HCT116 (cell line): Measurements from ENCODE around the gene TRDMT1. TPM values are rescaled to one million over a fixed set of nuclear protein-coding genes. Genes with fewer than 3 reads are reported as not detected.

Experiments used
- ATAC-seq: fragments of 200-7000 bp; cut with Tn5 transposase; 2 replicates; pipeline ENCODE4 v1.9.1; 2020; ENCODE audit warnings: mild to moderate bottlenecking, moderate library complexity
- BruUV-seq: library from RNA; stranded (reverse); fragments of 400-500 nt; replicated peaks from 2 replicates; lab custom pipeline; 2021; lab: Mats Ljungman, UMichigan
- CTCF ChIA-PET: fragments of 300-600 bp; sonication (Branson Sonifier 250); formaldehyde crosslinking; loops from one replicate; lab custom pipeline; 2021; ENCODE audit warnings: antibody characterized with exemption; lab: Charles Lee
- POLR2A ChIA-PET: fragments of 300-600, 350-600 bp; sonication (Branson Sonifier 250); formaldehyde crosslinking; loops from one replicate; lab custom pipeline; 2021; ENCODE audit warnings: antibody characterized with exemption; lab: Charles Lee
- RAD21 ChIA-PET, 2 experiments: fragments of 300-600 bp; sonication (Branson Sonifier 250); formaldehyde crosslinking; loops; one replicate each; lab custom pipeline; 2023; ENCODE audit warnings: low total read pairs in 2 of 2; ENCODE audit not compliant: uncharacterized antibody in 2 of 2, unreplicated experiment in 2 of 2, low non-redundant PET in 1 of 2; lab: Charles Lee
- DNase-seq: peaks from one replicate; pipeline ENCODE4 v3.0.0-alpha.2; 2010; ENCODE audit warnings: low read depth, low spot score
- H2AFZ ChIP-seq: fragments of 200-600 bp; shearing (Covaris generic), sonication (generic); 2 replicates; pipeline ENCODE4 v1.6.1; 2017; ENCODE audit warnings: low read depth, mixed run types, mixed read lengths, antibody characterized with exemption, low read length; ENCODE audit not compliant: poor library complexity, severe bottlenecking
- H3K27ac ChIP-seq: 2 replicates; pipeline ENCODE4 v1.5.1; 2012; ENCODE audit warnings: low read depth, low read length
- H3K27me3 ChIP-seq: fragments of 200-600 bp; sonication (generic); 2 replicates; pipeline ENCODE4 v1.6.1; 2016; ENCODE audit warnings: mixed run types, low read length, mixed read lengths; ENCODE audit not compliant: insufficient read depth
- H3K36me3 ChIP-seq, 2 experiments: fragments of 200-500 bp in 1 of 2; fragments of 200-600 bp in 1 of 2; sonication (Bioruptor generic) in 1 of 2; sonication (generic) in 1 of 2; 2 replicates each; pipeline versions ENCODE4 v1.5.1 to v1.6.1; 2014 to 2016; ENCODE audit warnings: low read length in 2 of 2, inconsistent platforms in 1 of 2, mixed read lengths in 1 of 2, mixed run types in 1 of 2; ENCODE audit not compliant: insufficient read depth in 2 of 2, control insufficient read depth in 1 of 2
- H3K4me1 ChIP-seq, 2 experiments: fragments of 200-600 bp in 1 of 2; sonication (generic) in 1 of 2; 2 replicates each; pipeline versions ENCODE4 v1.5.1 to v1.6.1; 2012 to 2017; ENCODE audit warnings: low read length in 2 of 2, inconsistent platforms in 1 of 2, mild to moderate bottlenecking in 1 of 2, mixed read lengths in 1 of 2, mixed run types in 1 of 2, moderate library complexity in 1 of 2; ENCODE audit not compliant: insufficient read depth in 2 of 2, control insufficient read depth in 1 of 2
- H3K4me2 ChIP-seq: fragments of 200-600 bp; sonication (generic); 2 replicates; pipeline ENCODE4 v1.6.1; 2017; ENCODE audit warnings: mixed run types, low read length, mixed read lengths
- H3K4me3 ChIP-seq, 2 experiments: fragments of 200-600 bp in 1 of 2; sonication (generic) in 1 of 2; replicated peaks in 1 of 2; 2 replicates each; pipeline ENCODE4 v1.5.1; 2011 to 2016; ENCODE audit warnings: low read length in 2 of 2, control low read depth in 1 of 2, low read depth in 1 of 2, mild to moderate bottlenecking in 1 of 2, mixed read lengths in 1 of 2, mixed run types in 1 of 2
- H3K79me2 ChIP-seq: fragments of 200-600 bp; sonication (generic); 2 replicates; pipeline ENCODE4 v1.6.1; 2017; ENCODE audit warnings: mild to moderate bottlenecking, mixed run types, low read length, moderate library complexity, mixed read lengths; ENCODE audit not compliant: insufficient read depth
- H3K9ac ChIP-seq: fragments of 200-600 bp; sonication (generic); 2 replicates; pipeline ENCODE4 v1.6.1; 2016; ENCODE audit warnings: low read length, mixed read lengths
- H3K9me2 ChIP-seq: fragments of 200-600 bp; sonication (generic), shearing (Covaris generic); 2 replicates; pipeline ENCODE4 v1.6.1; 2017; ENCODE audit warnings: mixed run types, mild to moderate bottlenecking, moderate library complexity; ENCODE audit not compliant: insufficient read depth
- H3K9me3 ChIP-seq, 2 experiments: fragments of 200-500 bp in 1 of 2; fragments of 200-600 bp in 1 of 2; sonication (Bioruptor generic) in 1 of 2; sonication (generic) in 1 of 2; 2 replicates each; pipeline ENCODE4 v1.6.1; 2014 to 2017; ENCODE audit warnings: low read length in 2 of 2, mixed read lengths in 2 of 2, inconsistent platforms in 1 of 2, low read depth in 1 of 2, mild to moderate bottlenecking in 1 of 2, mixed run types in 1 of 2, moderate library complexity in 1 of 2; ENCODE audit not compliant: control insufficient read depth in 1 of 2, insufficient read depth in 1 of 2
- H4K20me1 ChIP-seq: fragments of 200-600 bp; sonication (generic), shearing (Covaris generic); 2 replicates; pipeline ENCODE4 v1.6.1; 2017; ENCODE audit warnings: mixed run types, mild to moderate bottlenecking, moderate library complexity; ENCODE audit not compliant: insufficient read depth
- ATF3 ChIP-seq: IDR thresholded peaks from 2 replicates; pipeline ENCODE4 v1.6.1; 2012
- ELF1 ChIP-seq: IDR thresholded peaks from 2 replicates; pipeline ENCODE4 v1.6.1; 2012; ENCODE audit warnings: low read depth, borderline replicate concordance
- EZH2 ChIP-seq: fragments of 200-600 bp; sonication (generic); IDR thresholded peaks from 2 replicates; pipeline ENCODE4 v1.6.1; 2017; ENCODE audit warnings: antibody characterized with exemption, mixed run types
- EZH2phosphoT487 ChIP-seq: fragments of 200-600 bp; IDR thresholded peaks from 2 replicates; pipeline ENCODE4 v1.6.1; 2018; ENCODE audit warnings: antibody characterized with exemption, borderline replicate concordance
- MAX ChIP-seq: IDR thresholded peaks from 2 replicates; pipeline ENCODE4 v1.6.1; 2012
- POLR2A ChIP-seq: IDR thresholded peaks from 2 replicates; pipeline ENCODE4 v1.7.0; 2011; ENCODE audit warnings: borderline replicate concordance; ENCODE audit not compliant: insufficient read depth, insufficient read length; ENCODE audit errors: extremely low read depth
- SIN3A ChIP-seq: IDR thresholded peaks from 2 replicates; pipeline ENCODE4 v1.6.1; 2012; ENCODE audit warnings: low read depth
- SRF ChIP-seq: IDR thresholded peaks from 2 replicates; pipeline ENCODE4 v1.6.1; 2012; ENCODE audit warnings: low read depth
- ZNF274 ChIP-seq: fragments of 200-500 bp; sonication (Bioruptor generic); IDR thresholded peaks from 2 replicates; pipeline ENCODE4 v1.6.1; 2014; ENCODE audit warnings: mild to moderate bottlenecking, low read depth, low read length, inconsistent platforms
- intact Hi-C: fragments of 100-400 bp; cut with micrococcal nuclease; formaldehyde crosslinking; loops from 2 replicates; pipeline ENCODE4 v1.10.0; 2022
- total RNA-seq: library from RNA; stranded (reverse); gene quantifications from one replicate; pipeline ENCODE4 v1.2.1, GENCODE V29; 2021; ENCODE audit not compliant: unreplicated experiment
- TF ChIP-seq, protein P1 (sequence below), 3 experiments: fragments of 200-600 bp in 1 of 3; sonication (generic) in 1 of 3; IDR thresholded peaks in 2 of 3; conservative IDR thresholded peaks in 1 of 3; 2 replicates each; pipeline ENCODE4 v1.5.1; 2012 to 2017; ENCODE audit warnings: low read depth in 2 of 3, low read length in 2 of 3, antibody characterized with exemption in 1 of 3, borderline replicate concordance in 1 of 3, control low read depth in 1 of 3, mild to moderate bottlenecking in 1 of 3, mixed read lengths in 1 of 3, mixed run types in 1 of 3, moderate library complexity in 1 of 3; ENCODE audit not compliant: insufficient read depth in 1 of 3

The TRDMT1 gene
- total RNA-seq, 1 experiment from 2014 or later = 8.6 TPM

GRCh38 chr10:17140386-17140761 lies 61.1 kb downstream of the TRDMT1 start:
- H3K9ac ChIP-seq = no peak overlapping the region
- ChIA-PET POLR2A (no interaction called here), CTCF (no interaction called here), RAD21 (no interaction called here)
- H3K27ac ChIP-seq = no peak overlapping the region
- no peaks in the 10 kb centered on the region for H3K36me3 ChIP-seq
- no peaks in the 10 kb centered on the region for H3K9me3 ChIP-seq
- TF ChIP-seq ZNF274 = no peak
- no peak for TF ChIP-seq SIN3A
- no peak for TF ChIP-seq ELF1
- TF ChIP-seq EZH2phosphoT487 = no peak
- TF ChIP-seq MAX = no peak
- no peak for TF ChIP-seq EZH2
- H2AFZ ChIP-seq = no peak overlapping the region
- no peaks in the 10 kb centered on the region for H4K20me1 ChIP-seq
- no peaks in the 10 kb centered on the region for H3K4me1 ChIP-seq
- BruUV-seq = no TSS peak
- intact Hi-C loops = no loop called here
- ATAC-seq (no peak), DNase-seq (no peak)
- H3K79me2 ChIP-seq = no peaks in the 10 kb centered on the region
- no peak overlapping the region for H3K4me2 ChIP-seq
- no peaks in the 10 kb centered on the region for H3K9me2 ChIP-seq
- H3K27me3 ChIP-seq = no peaks in the 10 kb centered on the region
- H3K4me3 ChIP-seq = no peak overlapping the region

DNA sequence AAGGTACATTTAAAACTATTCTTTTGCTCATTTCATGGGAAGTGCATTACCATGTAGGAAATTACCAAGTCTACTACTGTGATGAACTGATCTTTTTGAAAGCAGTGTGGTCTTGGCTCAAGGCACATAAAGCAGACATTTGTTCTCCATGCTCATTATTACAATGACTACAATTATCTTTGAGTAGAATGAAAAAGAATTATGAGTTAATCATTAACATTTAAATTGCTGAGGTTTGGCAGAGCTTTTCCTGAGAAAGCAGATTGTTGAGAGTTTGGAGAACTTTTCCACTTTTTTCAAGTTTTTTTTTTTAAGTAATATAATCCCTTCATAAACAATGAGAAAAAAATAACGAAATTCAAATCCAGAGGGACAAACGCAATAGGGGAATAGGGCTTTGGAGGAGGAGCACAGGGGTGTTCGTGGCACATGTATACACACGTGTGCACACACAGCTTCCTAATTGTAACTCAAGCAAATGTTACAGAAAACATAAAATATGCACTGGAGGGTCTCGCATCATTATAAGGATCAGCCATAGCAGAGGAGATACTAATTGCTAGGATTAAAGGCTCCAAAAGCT lies 62.9 kb downstream of the TRDMT1 start:
- Histone ChIP-seq H3K79me2 (no peaks in the 10 kb centered on the region), H3K9ac (no peak overlapping the region), H3K36me3 (no peaks in the 10 kb centered on the region), H3K4me3 (no peak overlapping the region), H3K4me2 (no peak overlapping the region), H3K27me3 (no peaks in the 10 kb centered on the region), H4K20me1 (no peaks in the 10 kb centered on the region), H3K9me2 (no peaks in the 10 kb centered on the region), H3K9me3 (no peaks in the 10 kb centered on the region), H3K4me1 (no peaks in the 10 kb centered on the region; a peak in 1 of 4 replicates), H2AFZ (no peak overlapping the region), H3K27ac (no peak overlapping the region)
- DNase-seq = no peak
- POLR2A ChIA-PET = interaction anchor here (0.6 kb wide), 1 partner anchor 155 kb away, joined by 3 read pairs; no protein-coding TSS in a partner anchor
- RAD21 ChIA-PET = no interaction called here
- ATAC-seq = no peak
- TF ChIP-seq, protein P1, sequence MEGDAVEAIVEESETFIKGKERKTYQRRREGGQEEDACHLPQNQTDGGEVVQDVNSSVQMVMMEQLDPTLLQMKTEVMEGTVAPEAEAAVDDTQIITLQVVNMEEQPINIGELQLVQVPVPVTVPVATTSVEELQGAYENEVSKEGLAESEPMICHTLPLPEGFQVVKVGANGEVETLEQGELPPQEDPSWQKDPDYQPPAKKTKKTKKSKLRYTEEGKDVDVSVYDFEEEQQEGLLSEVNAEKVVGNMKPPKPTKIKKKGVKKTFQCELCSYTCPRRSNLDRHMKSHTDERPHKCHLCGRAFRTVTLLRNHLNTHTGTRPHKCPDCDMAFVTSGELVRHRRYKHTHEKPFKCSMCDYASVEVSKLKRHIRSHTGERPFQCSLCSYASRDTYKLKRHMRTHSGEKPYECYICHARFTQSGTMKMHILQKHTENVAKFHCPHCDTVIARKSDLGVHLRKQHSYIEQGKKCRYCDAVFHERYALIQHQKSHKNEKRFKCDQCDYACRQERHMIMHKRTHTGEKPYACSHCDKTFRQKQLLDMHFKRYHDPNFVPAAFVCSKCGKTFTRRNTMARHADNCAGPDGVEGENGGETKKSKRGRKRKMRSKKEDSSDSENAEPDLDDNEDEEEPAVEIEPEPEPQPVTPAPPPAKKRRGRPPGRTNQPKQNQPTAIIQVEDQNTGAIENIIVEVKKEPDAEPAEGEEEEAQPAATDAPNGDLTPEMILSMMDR (IDR thresholded peaks at IDR 0.05 in 2 of 3, conservative IDR thresholded peaks at IDR 0.05 in 1 of 3; ENCODE audit: borderline replicate concordance in 1 of 3, insufficient read depth in 1 of 3, low read depth in 2 of 3, low read length in 2 of 3) = no peak
- TF ChIP-seq ATF3 (no peak), POLR2A (no peak), ELF1 (no peak), SRF (no peak), EZH2phosphoT487 (no peak)
- no TSS peak for BruUV-seq
- intact Hi-C loops = no loop called here
- CTCF ChIA-PET = no interaction called here
